Breast epithelium (tissue), 3 donors: ENCODE measurements around the gene PRAMEF5.
"Not testable (repeated sequence)": the region's sequence is repeated elsewhere in the genome, so short reads cannot be mapped to it uniquely, and the experiment has no call there.

Experiments used
- CTCF ChIP-seq, 3 donors: fragments of 450-650 bp; IDR thresholded peaks; one replicate each; pipeline ENCODE4 v1.5.1; 2016 to 2017; ENCODE audit warnings: antibody characterized with exemption in 3 of 3, mild to moderate bottlenecking in 3 of 3, moderate library complexity in 3 of 3
- POLR2A ChIP-seq: fragments of 450-650 bp; IDR thresholded peaks from one replicate; pipeline ENCODE4 v1.6.1; 2016; ENCODE audit warnings: antibody characterized with exemption, mild to moderate bottlenecking, moderate library complexity
- POLR2AphosphoS5 ChIP-seq, 3 donors: sonication (generic); formaldehyde crosslinking; IDR thresholded peaks; one replicate each; pipeline ENCODE4 v1.6.1; 2017; ENCODE audit warnings: antibody characterized with exemption in 3 of 3

GRCh38 chr1:13247122-13247521 is 6.9 kb upstream of the PRAMEF5 start:
- not testable (repeated sequence) for TF ChIP-seq CTCF (IDR thresholded peaks at IDR 0.05); POLR2A; POLR2AphosphoS5 (IDR thresholded peaks at IDR 0.05)
